Stimulated activated CD4-positive, alpha-beta T cell treated with anti-CD3 and anti-CD28 coated beads, Interleukin-15, amount 100 ng/mL, for 24 hours (primary cell): ENCODE measurements around the gene FAM3A.
"Not testable (repeated sequence)": the region's sequence is repeated elsewhere in the genome, so short reads cannot be mapped to it uniquely, and the experiment has no call there.

Experiments
- DNase-seq: peaks from one replicate; pipeline ENCODE4 v3.0.0-alpha.2; 2020

Gene FAM3A

DNA sequence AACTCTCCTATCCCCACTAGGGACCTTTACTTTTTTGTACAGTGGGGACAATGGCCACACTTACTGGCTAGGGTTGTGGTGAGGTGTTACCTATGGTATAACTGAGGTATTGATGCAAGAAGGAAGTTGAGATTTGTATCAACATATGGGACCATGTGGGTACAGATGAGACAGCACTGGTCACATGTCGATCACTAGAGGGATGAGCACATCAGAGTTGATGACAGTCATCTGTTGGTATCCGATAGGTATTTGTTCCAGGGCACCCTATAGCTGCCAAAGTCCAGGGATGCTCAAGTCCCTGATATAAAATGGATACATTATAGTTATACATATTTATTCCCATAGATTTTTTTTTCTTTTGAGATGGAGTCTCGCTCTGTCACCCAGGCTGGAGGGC, 13.0 kb downstream of the FAM3A start:
- DNase-seq, result no peak

GRCh38 chrX:154502098-154502497, 13.9 kb downstream of the FAM3A start:
- no peak for DNase-seq

- not testable (repeated sequence) for DNase-seq
Measured at GRCh38 chrX:154501423-154501822, 14.6 kb downstream of the FAM3A start.

GRCh38 chrX:154496591-154497137, 19.4 kb downstream of the FAM3A start:
- not testable (repeated sequence) for DNase-seq

DNA sequence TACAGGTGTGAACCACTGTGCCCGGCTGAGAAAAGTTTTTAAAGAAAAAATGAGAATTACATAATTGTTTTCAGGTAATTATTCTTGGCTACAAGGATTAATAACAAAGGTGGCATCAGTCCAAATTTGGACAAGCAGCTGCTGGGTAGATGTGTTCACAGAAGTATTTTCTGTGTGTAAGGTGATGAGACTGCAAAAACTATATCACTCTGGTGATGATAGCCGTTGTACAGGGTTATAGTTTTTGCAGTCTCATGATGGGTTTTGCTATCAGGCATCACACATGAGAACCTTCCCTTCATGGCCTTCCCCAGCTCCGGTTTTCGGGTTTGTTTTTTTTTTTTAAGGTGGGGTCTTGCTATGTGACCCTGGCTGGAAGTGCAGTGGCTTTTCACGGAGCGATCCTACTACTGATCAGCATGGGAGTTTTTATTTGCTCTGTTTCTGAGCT, 20.5 kb downstream of the FAM3A start:
- DNase-seq, result no peak

DNA sequence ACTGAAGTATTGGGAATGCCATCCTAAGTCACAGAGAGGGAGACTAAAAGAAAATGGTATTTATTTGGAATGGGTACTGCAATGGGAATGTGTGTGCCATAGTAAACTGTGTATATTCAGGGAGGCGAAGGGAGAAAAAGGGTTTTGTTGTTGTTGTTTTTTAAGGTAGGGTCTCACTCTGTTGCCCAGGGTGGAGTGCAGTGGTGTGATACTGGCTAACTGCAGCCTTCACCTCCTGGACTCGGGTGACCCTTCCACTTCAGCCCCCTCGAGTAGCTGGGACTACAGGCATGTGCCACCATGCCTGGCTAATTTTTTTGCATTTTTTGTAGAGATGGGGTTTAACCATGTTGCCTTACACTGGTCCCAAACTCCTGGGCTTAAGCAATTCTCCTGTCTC, 21.3 kb downstream of the FAM3A start:
- no peak for DNase-seq

DNA sequence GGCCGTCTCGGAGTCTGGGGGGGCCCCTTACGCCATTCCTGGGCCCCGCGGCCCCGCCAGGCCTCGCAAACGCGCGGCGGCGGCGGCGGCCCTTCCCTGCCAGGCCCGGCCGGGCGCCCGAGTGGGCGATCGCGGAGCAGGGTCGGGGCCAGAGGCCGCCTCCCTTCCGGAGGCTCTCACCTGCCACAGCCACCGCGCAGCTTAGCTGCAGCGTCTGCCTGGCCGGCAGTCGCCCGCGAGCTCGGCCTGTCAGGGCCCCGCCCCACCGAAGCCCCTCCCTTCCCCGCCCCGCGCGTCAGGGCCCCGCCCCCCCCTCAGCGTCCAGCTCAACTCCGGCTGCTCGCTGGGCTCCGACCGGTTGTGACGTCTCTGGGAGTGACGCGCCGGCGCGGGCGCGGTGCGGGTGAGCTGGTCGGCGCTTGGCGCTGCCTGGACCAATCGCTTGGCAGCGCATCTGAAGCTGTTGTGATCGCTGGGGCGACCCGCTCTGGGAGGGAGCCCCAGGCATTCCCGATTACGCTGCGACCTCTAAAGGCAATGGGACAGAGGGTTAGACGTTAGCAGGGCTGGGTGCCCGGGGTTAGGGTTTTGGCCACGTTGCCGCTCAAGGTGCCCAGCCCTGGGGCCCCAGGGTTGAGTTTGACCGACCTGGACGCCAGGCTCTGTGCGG, 25.5 kb downstream of the FAM3A start, which contains the start of gene SLC10A3:
SLC10A3 (minus strand) TSS at position 216 of the 670 bp plus-strand sequence. CDS start 1,689 bp downstream, outside the sequence.
- peak; percentile 90 for DNase-seq

DNA sequence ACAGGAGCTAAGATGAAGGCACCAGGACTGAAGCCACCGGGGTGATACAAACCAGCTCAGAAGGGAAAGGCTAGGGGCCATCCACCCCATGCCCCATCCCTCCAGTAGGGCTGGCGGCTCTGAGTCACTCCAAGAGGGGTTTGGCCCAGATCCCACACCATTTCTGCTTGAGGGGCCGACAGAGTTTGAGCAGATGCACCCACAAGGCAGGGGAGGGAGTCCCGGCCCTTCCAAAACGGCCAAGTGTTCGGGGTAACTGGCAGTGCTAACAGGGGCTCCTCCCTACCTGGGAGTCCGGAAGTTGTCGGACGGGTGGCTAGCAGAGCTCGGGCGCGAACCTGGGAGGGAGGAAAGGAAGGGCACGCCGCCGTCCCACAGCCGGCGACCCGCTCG, 26.0 kb downstream of the FAM3A start:
- peak; percentile 48 for DNase-seq

DNA sequence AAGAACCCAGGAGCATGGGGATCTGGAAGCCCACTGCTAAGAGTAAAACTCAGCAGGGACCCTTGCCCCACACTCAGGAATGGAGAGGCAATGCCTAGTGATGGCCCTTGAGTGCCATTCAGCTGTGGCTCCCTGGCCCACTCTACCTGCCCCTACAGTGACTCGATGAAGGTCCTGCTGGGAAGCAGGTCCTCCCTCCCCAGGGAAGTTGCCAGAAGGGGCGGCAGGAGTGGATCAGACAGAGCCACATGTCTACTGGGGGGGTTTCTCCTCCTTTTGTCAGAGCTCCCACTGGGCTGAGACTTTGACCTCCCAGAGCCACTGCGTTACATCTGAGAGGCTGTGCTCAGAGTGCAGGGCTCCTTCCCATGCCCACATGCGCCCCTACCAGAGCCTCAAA, 26.9 kb downstream of the FAM3A start:
- no peak for DNase-seq

- DNase-seq, result no peak
Measured at GRCh38 chrX:154488336-154489075, 27.5 kb downstream of the FAM3A start.

DNA sequence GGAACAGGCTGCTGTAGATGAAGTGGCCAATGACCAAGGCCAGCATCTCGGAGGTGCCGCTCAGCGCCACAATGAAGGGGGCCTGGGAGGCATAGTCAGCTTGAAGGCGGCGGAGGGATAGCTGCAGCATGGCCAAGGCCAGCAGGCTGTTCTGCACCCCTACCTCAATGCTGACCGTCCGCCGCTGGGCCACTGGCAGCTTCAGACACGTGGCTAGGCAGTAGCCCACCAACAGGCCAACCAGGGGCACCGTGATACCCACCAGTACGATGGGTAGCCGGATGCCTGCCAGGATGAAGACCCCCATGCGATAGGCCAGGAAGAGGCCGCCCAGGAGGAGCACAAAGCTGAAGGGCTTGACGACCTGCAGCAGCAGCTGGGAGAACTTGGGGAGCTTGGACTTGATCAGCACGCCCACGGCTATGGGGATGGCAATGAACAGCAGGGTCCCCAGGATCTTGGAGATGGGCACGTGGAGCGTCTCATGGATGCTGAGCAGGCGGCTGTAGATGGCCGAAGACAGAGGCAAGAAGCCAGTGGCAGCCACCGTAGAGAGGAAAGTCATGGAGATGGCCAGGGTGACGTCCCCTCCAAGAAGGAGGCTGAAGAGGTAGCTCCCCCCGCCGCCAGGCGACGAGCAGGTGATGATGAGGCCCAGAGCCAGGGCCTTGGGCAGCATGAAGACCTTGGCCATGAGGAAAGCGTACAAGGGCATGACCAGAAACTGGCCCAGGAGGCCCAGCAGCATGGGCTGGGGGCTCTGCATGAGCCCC, 28.3 kb downstream of the FAM3A start:
- DNase-seq, result no peak

DNA sequence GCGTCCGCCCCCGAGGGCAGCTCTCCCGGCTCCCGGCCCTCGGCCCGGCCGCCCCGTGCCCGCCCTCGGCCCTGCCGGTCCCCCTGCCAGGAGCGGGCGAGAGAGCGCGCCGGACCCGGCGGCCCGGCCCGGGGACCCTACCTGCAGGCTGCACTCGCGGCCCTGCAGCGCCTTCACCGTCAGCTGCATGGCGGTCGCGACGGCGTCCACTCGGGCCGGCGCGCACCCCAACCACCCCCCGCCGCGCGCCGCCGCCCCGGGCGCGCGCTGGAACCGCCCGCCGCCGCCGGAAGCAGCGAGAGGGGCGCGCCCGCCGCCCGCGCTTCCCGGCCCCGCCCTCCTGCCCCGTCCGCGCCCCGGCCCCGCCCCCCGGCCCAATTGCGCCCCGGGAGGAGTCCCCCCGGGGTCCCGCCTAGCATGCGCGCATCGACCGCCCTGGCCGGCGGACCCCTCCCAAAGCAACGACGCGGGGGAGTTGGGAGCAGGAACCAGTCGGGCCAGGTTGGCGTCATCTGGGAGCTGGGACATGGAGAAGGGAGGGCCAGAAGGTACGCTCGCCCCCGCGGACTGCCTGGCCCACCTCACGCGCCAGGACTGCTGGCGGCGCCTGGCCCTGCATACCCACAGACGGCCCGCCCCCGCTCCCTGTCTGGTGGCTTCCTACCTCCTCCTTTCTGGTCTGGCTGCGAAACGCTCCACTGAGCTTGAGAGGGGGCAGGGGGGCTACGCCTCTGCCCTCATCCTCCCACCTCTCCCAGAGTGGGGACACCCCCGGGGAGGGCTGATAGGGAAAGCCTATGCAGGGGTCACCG, 29.4 kb downstream of the FAM3A start, which contains the start of gene UBL4A:
UBL4A (minus strand) TSS at position 220 of the 812 bp plus-strand sequence; CDS start at position 189, 31 bp downstream.
- DNase-seq, result peak; percentile 69

GRCh38 chrX:154486052-154486395, 30.0 kb downstream of the FAM3A start:
- DNase-seq, result peak; percentile 44

- no peak for DNase-seq
Measured at GRCh38 chrX:154485150-154486051, 30.6 kb downstream of the FAM3A start.

DNA sequence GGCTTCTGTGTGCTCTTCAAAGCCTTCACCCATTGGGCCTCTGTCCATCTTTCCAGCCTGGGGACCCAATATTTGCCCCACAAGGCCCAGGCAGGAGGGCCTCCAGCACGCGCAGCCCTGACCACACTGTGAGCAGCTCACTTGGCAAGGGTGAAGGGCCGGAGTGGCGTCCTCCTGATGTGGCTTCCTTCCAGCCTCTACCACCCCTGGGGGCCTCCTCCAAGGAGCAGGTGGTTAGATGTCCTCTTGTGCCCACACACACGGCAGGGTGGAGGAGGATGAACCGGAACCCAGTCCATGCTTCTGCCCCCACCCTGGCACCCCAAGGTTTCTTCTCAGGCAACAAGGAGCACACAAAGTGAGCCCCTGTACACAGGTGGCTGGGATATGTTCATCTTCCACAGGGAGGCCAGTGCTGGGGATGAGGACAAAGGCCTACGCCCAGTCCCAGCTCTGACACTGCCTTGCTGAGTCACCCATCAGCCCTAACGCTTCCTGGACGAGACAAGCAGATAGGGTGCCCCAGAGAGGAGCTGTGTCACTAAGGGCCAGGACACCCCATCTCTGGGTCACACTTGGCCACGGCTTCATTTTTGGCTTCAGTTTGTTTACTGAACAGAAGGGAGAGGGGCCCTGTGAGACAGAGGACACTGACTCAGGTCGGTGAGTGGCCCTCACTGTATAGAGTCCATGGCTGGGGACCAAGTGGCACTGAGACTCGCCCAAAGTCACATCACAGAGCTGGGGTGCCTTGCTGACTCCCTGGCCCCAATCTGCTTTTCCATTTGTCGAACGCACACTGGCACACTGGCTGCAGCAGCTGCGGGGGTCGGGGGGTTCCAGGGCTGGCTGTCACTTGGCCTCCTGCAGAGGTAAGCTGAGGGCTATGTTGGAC, 31.5 kb downstream of the FAM3A start:
- DNase-seq, result no peak

DNA sequence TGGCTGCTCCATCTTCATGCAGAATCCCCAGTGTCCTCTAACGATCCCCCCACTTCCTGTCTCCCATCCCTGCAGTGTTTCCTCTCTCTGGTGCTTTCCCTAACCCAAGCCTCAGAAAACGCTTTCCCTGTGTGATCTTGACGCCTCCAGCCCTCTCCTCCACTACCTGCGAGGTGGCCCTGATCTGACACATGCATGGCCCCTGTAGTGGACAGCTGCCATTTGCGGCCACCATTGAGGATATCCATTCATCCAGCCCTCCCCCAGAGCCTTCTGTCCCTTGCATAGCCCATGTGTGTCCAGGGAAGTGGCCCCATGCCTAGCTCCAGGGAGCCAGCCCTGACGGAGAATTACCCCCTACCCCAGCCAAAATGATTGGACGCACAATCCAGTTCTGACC, 32.7 kb downstream of the FAM3A start:
- no peak for DNase-seq

- no peak for DNase-seq
Measured at GRCh38 chrX:154482786-154483185, 33.2 kb downstream of the FAM3A start.

GRCh38 chrX:154481911-154482601, 34.0 kb downstream of the FAM3A start:
- DNase-seq, result no peak

DNA sequence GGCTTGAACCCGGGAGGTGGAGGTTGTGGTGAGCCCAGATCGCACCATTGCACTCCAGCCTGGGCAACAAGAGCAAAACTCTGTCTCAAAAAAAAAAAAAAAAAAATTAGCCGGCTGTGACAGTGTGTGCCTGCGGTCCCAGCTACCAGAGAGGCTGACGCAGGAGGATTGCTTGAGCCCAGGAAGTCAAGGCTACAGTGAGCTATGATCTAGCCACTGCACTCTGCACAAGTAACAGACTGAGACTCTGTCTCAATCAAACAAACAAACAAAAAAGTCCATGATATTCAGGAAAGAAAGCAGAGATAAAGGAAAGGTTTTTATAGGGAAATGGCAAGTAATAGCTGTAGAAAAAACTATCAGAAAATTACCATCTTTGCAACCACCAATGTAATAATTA, 34.8 kb downstream of the FAM3A start:
- DNase-seq, result no peak
